Measurements from ENCODE around the gene TPO.
"Not testable (repeated sequence)": the region's sequence is repeated elsewhere in the genome, so short reads cannot be mapped to it uniquely, and the experiment has no call there.

TPO gene

GRCh38 chr2:1405967-1406366, 7.3 kb upstream of the TPO start:
- no peak for DNase-seq

GRCh38 chr2:1406434-1406833, 6.8 kb upstream of the TPO start:
- no peak for DNase-seq

GRCh38 chr2:1407950-1408675, 5.2 kb upstream of the TPO start:
- no peak for DNase-seq

GRCh38 chr2:1414121-1414520, 858 bp downstream of the TPO start:
- DNase-seq = no peak

- not testable (repeated sequence) for DNase-seq
Measured at GRCh38 chr2:1414901-1415300, 1.6 kb downstream of the TPO start.

- no peak for DNase-seq
Measured at GRCh38 chr2:1415501-1415900, 2.2 kb downstream of the TPO start.

- DNase-seq = no peak
Measured at GRCh38 chr2:1418566-1418965, 5.3 kb downstream of the TPO start.

GRCh38 chr2:1420746-1421480, 7.7 kb downstream of the TPO start:
- DNase-seq = no peak

- DNase-seq = no peak
Measured at GRCh38 chr2:1421731-1422130, 8.5 kb downstream of the TPO start.

- no peak for DNase-seq
Measured at GRCh38 chr2:1422131-1422530, 8.9 kb downstream of the TPO start.

- DNase-seq = no peak
Measured at GRCh38 chr2:1422716-1423285, 9.5 kb downstream of the TPO start.

- DNase-seq = no peak
Measured at GRCh38 chr2:1427086-1427485, 13.8 kb downstream of the TPO start.

- no peak for DNase-seq
Measured at GRCh38 chr2:1429895-1430294, 16.6 kb downstream of the TPO start.

- no peak for DNase-seq
Measured at GRCh38 chr2:1430491-1430890, 17.2 kb downstream of the TPO start.

GRCh38 chr2:1431886-1432400, 18.7 kb downstream of the TPO start:
- no peak for DNase-seq

GRCh38 chr2:1432726-1433125, 19.5 kb downstream of the TPO start:
- no peak for DNase-seq

- DNase-seq = no peak
Measured at GRCh38 chr2:1436369-1436768, 23.1 kb downstream of the TPO start.

- no peak for DNase-seq
Measured at GRCh38 chr2:1437101-1437500, 23.8 kb downstream of the TPO start.

- DNase-seq = no peak
Measured at GRCh38 chr2:1437537-1437936, 24.3 kb downstream of the TPO start.

- DNase-seq = no peak
Measured at GRCh38 chr2:1438972-1439371, 25.7 kb downstream of the TPO start.

- no peak for DNase-seq
Measured at GRCh38 chr2:1440581-1440980, 27.3 kb downstream of the TPO start.

GRCh38 chr2:1446301-1446700, 33.0 kb downstream of the TPO start:
- no peak for DNase-seq

GRCh38 chr2:1448009-1448408, 34.7 kb downstream of the TPO start:
- DNase-seq = no peak

- DNase-seq = no peak
Measured at GRCh38 chr2:1450915-1451314, 37.7 kb downstream of the TPO start.
